Fibroblast of gingiva (primary cell): Measurements from ENCODE around the gene PCDHGA11.
"Not testable (repeated sequence)": the region's sequence is repeated elsewhere in the genome, so short reads cannot be mapped to it uniquely, and the experiment has no call there.

Experiments used
- DNase-seq: peaks from one replicate; pipeline ENCODE4 v3.0.0-alpha.2; 2011; ENCODE audit warnings: low read depth

PCDHGA11 gene

DNA sequence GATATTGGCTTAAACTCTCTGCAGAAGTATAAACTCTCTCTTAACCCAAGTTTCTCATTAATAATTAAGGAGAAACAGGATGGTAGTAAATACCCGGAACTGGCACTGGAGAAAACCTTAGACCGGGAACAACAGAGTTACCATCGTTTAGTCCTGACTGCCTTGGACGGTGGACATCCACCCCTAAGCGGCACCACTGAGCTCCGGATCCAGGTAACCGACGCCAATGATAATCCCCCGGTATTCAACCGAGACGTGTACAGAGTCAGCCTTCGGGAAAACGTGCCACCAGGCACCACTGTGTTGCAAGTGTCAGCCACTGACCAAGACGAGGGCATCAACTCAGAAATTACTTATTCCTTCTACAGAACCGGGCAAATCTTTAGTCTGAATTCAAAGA is 22.2 kb upstream of the PCDHGA11 start:
- DNase-seq = no peak

DNA sequence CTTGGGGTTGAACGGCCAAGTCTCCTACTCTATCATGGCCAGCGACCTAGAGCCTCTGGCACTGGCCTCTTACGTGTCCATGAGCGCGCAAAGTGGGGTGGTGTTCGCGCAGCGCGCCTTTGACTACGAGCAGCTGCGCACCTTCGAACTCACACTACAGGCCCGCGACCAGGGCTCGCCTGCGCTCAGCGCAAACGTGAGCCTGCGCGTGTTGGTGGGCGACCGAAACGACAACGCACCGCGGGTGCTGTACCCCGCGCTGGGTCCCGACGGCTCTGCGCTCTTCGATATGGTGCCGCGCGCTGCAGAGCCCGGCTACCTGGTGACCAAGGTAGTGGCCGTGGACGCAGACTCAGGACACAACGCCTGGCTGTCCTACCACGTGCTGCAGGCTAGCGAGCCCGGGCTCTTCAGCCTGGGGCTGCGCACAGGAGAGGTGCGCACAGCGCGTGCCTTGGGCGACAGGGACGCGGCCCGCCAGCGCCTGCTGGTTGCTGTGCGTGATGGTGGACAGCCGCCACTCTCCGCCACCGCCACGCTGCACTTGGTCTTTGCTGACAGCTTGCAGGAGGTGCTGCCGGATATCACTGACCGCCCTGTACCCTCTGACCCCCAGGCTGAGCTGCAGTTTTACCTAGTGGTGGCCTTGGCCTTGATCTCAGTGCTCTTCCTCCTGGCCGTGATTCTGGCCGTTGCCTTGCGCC is 21.1 kb upstream of the PCDHGA11 start:
- no peak for DNase-seq

DNA sequence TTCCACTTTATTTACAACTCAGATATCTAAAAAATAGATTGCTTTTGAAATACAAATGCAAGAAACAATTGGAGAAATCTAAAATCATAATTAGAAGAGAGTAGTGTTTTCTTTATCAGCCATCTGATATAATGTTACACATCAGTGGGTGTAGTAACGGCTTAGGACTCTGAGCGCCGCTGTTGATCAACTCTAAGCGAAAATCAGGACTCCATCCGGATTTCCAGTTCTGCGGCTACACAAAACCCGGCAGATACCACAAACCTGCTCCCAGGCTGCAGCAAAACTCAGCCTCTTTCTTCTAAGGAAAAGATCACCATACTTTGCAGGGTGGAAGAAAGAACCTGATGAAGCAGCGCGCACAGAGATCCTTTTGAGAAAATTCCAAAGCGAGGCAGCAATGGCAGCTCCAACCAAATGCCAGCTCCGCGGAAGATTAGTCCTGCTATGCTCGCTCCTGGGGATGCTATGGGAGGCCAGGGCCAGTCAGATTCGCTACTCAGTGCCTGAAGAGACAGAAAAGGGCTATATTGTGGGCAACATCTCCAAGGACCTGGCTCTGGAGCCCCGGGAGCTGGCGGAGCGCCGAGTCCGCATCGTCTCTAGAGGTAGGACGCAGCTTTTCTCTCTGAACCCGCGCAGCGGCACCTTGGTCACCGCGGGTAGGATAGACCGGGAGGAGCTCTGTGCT is 18.2 kb upstream of the PCDHGA11 start, which contains the start of gene PCDHGA9:
TSS of gene PCDHGA9 (plus strand) at position 226 of the 691 bp plus-strand sequence. CDS start at position 401, 175 bp downstream.
- no peak for DNase-seq

DNA sequence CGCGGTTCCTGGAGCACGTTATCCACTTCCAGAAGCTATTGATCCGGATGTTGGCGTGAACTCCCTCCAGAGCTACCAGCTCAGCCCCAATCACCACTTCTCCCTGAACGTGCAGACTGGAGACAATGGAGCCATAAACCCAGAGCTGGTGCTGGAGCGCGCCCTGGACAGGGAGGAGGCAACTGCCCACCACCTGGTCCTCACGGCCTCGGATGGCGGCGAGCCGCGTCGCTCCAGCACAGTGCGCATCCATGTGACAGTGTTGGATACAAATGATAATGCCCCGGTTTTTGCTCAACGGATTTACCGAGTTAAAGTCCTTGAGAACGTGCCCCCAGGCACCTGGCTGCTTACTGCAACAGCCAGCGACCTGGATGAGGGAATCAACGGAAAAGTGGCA is 17.5 kb upstream of the PCDHGA11 start:
- no peak for DNase-seq

DNA sequence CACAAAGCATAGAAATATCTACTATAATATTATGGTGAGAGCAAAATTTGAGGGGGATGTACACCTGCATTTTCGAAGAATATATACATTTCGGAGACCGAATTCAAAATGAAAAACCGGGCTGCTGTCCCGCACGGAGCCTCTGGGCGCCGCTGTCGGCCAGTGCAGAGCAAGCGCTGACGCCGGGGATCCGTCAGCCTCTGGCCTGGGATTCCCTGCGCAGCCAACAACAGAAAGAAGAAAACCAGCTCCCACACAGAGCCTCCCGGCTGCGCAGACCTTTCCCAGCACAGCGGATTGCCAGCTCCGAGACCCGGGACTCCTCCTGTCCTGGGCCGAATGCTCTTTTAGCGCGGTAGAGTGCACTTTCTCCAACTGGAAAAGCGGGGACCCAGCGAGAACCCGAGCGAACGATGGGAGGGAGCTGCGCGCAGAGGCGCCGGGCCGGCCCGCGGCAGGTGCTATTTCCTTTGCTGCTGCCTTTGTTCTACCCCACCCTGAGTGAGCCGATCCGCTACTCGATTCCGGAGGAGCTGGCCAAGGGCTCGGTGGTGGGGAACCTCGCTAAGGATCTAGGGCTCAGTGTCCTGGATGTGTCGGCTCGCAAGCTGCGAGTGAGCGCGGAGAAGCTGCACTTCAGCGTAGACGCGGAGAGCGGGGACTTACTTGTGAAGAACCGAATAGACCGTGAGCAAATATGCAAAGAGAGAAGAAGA is 12.9 kb upstream of the PCDHGA11 start, which contains the start of gene PCDHGB6:
TSS of gene PCDHGB6 (plus strand) at position 232 of the 716 bp plus-strand sequence. CDS start at position 414, 182 bp downstream.
- DNase-seq = peak; percentile 26

DNA sequence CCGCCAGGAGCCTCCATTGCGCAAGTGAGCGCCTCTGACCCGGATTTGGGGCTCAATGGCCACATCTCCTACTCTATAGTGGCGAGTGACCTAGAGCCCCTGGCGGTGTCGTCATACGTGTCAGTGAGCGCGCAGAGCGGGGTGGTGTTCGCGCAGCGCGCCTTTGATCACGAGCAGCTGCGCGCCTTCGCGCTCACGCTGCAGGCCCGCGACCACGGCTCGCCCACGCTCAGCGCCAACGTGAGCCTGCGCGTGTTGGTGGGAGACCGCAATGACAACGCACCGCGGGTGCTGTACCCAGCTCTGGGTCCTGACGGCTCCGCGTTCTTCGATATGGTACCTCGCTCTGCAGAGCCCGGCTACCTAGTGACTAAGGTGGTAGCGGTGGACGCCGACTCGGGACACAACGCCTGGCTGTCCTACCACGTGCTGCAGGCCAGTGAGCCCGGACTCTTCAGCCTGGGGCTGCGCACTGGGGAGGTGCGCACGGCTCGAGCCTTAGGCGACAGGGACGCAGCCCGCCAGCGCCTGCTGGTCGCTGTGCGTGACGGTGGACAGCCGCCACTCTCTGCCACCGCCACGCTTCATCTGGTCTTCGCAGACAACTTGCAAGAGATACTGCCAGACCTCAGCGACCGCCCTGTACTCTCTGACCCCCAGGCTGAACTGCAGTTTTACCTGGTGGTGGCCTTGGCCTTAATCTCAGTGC is 11.1 kb upstream of the PCDHGA11 start:
- DNase-seq = no peak

DNA sequence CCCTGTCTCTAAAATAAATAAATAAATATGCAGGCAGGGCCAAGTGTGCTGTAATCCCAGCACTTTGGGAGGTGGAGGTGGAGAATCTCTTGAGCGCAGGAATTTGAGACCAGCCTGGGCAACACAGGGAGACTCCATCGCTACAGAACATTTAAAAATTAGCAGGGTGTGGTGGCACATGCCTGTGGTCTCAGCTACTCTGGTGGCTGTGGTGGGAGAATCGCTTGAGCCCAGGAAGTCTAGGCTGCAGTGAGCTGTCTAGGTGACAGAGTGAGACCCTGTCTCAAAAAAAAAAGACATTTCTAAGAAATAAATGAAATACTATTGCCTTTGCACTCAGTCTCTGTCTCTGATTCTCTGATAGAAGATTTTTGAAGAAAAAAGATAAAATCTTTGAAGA is 9.3 kb upstream of the PCDHGA11 start:
- no peak for DNase-seq

DNA sequence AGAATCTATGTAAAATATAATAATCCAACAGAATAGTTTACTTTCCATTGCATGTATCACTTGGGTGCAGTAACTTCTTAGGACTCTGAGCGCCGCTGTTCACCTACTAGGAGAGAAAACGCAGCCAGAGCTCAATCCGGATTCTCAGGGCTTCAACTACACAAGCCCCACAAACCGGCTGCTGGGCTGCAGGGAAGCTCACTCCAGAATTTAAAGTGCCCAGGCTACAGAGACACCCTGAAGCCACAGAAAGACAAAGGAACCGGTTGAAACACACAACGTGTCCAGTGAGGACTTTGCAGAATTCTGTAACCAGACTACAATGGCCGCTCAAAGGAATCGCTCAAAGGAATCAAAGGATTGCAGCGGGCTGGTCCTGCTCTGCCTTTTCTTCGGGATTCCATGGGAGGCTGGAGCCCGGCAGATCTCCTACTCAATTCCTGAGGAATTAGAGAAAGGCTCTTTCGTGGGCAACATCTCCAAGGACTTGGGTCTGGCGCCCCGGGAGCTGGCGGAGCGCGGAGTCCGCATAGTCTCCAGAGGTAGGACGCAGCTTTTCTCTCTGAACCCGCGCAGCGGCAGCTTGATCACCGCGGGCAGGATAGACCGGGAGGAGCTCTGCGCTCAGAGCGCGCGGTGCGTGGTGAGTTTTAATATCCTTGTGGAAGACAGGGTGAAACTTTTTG is 7.9 kb upstream of the PCDHGA11 start, which contains the start of gene PCDHGA10:
TSS of gene PCDHGA10 (plus strand) at position 134 of the 686 bp plus-strand sequence. CDS start at position 323, 189 bp downstream.
- peak; percentile 67 for DNase-seq

DNA sequence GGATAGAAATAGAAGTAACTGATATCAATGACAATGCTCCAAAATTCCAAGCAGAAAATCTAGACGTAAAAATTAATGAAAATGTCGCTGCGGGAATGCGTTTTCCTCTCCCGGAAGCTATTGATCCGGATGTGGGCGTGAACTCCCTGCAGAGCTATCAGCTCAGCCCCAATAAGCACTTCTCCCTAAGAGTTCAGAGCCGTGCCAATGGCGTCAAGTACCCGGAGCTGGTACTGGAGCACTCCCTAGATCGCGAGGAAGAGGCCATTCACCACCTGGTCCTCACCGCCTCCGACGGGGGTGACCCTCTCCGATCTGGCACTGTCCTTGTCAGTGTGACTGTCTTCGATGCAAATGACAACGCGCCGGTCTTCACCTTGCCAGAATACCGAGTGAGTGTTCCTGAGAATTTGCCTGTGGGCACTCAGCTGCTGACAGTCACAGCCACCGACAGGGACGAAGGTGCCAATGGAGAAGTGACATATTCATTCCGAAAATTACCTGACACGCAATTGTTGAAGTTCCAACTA is 7.2 kb upstream of the PCDHGA11 start:
- no peak for DNase-seq

DNA sequence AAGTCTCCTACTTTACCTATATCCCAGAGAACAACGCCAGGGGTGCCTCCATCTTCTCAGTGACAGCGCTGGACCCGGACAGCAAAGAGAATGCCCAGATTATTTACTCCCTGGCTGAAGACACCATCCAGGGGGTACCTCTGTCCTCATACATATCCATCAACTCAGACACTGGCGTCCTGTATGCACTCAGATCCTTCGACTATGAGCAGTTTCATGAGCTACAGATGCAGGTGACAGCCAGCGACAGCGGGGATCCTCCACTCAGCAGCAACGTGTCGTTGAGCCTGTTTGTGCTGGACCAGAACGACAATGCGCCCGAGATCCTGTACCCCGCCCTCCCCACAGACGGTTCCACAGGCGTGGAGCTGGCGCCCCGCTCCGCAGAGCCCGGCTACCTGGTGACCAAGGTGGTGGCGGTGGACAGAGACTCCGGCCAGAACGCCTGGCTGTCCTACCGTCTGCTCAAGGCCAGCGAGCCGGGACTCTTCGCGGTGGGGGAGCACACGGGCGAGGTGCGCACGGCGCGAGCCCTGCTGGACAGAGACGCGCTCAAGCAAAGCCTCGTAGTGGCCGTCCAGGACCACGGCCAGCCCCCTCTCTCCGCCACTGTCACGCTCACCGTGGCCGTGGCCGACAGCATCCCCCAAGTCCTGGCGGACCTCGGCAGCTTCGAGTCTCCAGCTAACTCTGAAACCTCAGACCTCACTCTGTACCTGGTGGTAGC is 6.1 kb upstream of the PCDHGA11 start:
- not testable (repeated sequence) for DNase-seq

DNA sequence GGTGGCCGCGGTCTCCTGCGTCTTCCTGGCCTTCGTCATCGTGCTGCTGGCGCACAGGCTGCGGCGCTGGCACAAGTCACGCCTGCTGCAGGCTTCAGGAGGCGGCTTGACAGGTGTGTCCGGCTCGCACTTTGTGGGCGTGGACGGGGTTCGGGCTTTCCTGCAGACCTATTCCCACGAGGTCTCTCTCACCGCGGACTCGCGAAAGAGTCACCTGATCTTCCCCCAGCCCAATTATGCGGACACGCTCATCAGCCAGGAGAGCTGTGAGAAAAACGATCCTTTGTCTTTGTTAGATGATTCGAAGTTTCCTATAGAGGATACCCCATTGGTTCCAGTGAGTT is 5.6 kb upstream of the PCDHGA11 start:
- DNase-seq = not testable (repeated sequence)

DNA sequence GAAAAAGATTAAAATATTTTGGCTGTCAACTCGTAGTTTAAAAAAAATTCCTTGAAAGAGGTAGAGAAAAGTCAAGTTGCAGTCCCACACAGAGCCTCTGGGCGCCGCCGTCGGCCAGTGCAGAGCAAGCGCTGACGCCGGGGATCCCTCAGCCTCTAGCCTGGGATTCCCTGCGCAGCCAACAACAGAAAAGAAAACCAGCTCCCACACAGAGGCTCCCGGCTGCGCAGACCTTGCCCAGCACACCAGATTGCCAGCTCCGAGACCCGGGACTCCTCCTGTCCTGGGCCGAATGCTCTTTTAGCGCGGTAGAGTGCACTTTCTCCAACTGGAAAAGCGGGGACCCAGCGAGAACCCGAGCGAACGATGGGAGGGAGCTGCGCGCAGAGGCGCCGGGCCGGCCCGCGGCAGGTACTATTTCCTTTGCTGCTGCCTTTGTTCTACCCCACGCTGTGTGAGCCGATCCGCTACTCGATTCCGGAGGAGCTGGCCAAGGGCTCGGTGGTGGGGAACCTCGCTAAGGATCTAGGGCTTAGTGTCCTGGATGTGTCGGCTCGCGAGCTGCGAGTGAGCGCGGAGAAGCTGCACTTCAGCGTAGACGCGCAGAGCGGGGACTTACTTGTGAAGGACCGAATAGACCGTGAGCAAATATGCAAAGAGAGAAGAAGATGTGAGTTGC is 3.2 kb upstream of the PCDHGA11 start, which contains the start of gene PCDHGB7:
TSS of gene PCDHGB7 (plus strand) at position 184 of the 679 bp plus-strand sequence. CDS start at position 367, 183 bp downstream.
- DNase-seq = peak; percentile 75

DNA sequence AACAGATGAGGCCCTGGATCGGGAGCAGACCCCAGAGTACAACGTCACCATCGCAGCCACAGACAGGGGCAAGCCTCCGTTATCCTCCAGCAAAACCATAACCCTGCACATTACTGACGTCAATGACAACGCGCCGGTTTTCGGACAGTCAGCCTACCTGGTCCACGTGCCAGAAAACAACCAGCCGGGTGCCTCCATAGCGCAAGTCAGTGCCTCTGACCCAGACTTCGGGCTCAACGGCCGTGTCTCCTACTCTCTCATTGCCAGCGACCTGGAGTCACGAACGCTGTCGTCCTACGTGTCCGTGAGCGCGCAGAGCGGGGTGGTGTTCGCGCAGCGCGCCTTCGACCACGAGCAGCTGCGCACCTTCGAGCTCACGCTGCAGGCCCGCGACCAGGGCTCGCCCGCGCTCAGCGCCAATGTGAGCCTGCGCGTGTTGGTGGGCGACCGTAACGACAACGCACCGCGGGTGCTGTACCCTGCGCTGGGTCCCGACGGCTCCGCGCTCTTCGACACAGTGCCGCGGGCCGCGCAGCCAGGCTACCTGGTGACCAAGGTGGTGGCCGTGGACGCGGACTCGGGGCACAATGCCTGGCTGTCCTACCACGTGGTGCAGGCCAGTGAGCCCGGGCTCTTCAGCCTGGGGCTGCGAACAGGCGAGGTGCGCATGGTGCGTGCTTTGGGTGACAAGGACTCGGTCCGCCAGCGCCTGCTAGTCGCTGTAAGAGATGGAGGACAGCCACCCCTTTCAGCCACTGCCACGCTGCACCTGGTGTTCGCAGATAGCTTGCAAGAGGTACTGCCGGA is 1.6 kb upstream of the PCDHGA11 start:
- DNase-seq = no peak

DNA sequence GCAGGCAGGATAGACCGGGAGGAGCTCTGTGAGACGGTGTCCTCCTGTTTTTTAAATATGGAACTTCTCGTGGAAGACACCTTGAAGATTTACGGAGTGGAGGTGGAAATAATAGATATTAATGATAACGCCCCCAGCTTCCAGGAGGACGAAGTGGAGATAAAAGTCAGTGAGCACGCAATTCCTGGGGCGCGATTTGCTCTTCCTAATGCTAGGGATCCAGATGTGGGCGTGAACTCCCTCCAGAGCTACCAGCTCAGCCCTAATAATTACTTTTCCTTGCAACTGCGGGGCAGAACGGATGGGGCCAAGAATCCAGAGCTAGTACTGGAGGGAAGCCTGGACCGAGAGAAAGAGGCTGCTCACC is 621 bp downstream of the PCDHGA11 start:
- DNase-seq = no peak

DNA sequence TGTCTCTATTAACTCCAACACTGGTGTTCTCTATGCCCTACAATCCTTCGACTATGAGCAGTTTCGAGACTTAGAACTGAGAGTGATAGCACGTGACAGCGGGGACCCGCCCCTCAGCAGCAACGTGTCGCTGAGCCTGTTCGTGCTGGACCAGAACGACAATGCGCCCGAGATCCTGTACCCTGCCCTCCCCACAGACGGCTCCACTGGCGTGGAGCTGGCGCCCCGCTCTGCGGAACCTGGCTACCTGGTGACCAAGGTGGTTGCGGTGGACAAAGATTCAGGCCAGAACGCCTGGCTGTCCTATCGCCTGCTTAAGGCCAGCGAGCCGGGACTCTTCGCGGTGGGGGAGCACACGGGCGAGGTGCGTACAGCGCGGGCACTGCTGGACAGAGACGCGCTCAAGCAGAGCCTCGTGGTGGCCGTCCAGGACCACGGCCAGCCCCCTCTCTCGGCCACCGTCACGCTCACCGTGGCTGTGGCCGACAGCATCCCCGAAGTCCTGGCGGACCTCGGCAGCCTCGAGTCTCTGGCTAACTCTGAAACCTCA is 2.0 kb downstream of the PCDHGA11 start:
- DNase-seq = no peak

DNA sequence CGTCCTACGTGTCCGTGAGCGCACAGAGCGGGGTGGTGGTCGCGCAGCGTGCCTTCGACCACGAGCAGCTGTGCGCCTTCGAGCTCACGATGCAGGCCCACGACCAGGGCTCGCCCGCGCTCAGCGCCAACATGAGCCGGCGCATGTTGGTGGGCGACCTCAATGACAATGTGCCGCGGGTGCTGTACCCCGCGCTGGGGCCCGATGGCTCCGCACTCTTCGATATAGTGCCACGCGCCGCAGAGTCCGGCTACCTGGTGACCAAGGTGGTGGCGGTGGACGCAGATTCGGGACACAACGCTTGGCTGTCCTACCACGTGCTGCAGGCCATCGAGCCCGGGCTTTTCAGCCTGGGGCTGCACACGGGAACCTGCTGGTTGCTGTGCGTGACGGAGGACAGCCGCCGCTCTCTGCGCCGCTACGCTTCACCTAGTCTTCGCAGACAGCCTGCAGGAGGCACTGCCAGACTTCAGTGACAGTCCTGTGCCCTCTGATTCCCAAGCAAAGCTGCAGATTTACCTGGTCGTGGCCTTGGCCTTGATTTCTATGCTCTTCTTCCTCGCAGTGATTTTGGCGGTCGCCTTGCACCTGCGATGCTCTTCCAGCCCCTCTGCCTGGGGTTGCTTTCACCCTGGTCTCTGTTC is 7.1 kb downstream of the PCDHGA11 start:
- DNase-seq = no peak

DNA sequence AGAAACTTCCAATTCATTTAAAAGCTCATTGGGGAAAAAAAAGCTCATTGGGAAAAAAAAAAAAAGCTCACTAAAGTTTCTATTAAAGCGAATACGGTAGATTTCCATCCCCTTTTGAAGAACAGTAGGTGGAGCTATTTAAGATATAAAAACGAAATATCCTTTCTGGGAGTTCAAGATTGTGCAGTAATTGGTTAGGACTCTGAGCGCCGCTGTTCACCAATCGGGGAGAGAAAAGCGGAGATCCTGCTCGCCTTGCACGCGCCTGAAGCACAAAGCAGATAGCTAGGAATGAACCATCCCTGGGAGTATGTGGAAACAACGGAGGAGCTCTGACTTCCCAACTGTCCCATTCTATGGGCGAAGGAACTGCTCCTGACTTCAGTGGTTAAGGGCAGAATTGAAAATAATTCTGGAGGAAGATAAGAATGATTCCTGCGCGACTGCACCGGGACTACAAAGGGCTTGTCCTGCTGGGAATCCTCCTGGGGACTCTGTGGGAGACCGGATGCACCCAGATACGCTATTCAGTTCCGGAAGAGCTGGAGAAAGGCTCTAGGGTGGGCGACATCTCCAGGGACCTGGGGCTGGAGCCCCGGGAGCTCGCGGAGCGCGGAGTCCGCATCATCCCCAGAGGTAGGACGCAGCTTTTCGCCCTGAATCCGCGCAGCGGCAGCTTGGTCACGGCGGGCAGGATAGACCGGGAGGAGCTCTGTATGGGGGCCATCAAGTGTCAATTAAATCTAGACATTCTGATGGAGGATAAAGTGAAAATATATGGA is 9.7 kb downstream of the PCDHGA11 start, which contains the start of gene PCDHGA12:
TSS of gene PCDHGA12 (plus strand) at position 176 of the 782 bp plus-strand sequence. CDS start at position 429, 253 bp downstream.
- DNase-seq = peak; percentile 87
